ENCODE data around the gene CLEC4D.
A peak's percentile ranks its signal among the peaks of the same experiment; 100 is the strongest.
"Not testable (repeated sequence)": the region's sequence is repeated elsewhere in the genome, so short reads cannot be mapped to it uniquely, and the experiment has no call there.

The CLEC4D gene

GRCh38 chr12:8482571-8483061 lies 30.7 kb upstream of the CLEC4D start:
- Mint-ChIP-seq H3K4me1 (no peaks in the 10 kb centered on the region), H3K36me3 (ENCODE audit: low read depth) (no peaks in the 10 kb centered on the region), H3K4me3 (no peak overlapping the region), H3K27ac (no peak overlapping the region), H3K27me3 (ENCODE audit: low read depth) (peaks cover 5% of the 10 kb centered on the region), H3K9me3 (peaks cover 3% of the 10 kb centered on the region)
- TF ChIP-seq CTCF (IDR thresholded peaks at IDR 0.05; ENCODE audit: unreplicated experiment in 3 of 3), result no peak

GRCh38 chr12:8483079-8483478 lies 30.2 kb upstream of the CLEC4D start:
- Mint-ChIP-seq H3K9me3 (peaks cover 3% of the 10 kb centered on the region), H3K36me3 (ENCODE audit: low read depth) (no peaks in the 10 kb centered on the region), H3K4me3 (no peak overlapping the region), H3K27me3 (ENCODE audit: low read depth) (peaks cover 5% of the 10 kb centered on the region), H3K4me1 (no peaks in the 10 kb centered on the region), H3K27ac (no peak overlapping the region)
- no peak for TF ChIP-seq CTCF (IDR thresholded peaks at IDR 0.05; ENCODE audit: unreplicated experiment in 3 of 3)

GRCh38 chr12:8491646-8492530 lies 21.4 kb upstream of the CLEC4D start:
- H3K4me1 Mint-ChIP-seq, result no peaks in the 10 kb centered on the region

GRCh38 chr12:8493084-8493483 lies 20.2 kb upstream of the CLEC4D start:
- H3K4me3 Mint-ChIP-seq, result no peak overlapping the region
- no peak for TF ChIP-seq CTCF (IDR thresholded peaks at IDR 0.05; ENCODE audit: unreplicated experiment in 3 of 3)
- H3K4me1 Mint-ChIP-seq, result no peaks in the 10 kb centered on the region
- no peaks in the 10 kb centered on the region for H3K27me3 Mint-ChIP-seq (ENCODE audit: low read depth)
- no peaks in the 10 kb centered on the region for H3K36me3 Mint-ChIP-seq (ENCODE audit: low read depth)
- no peak overlapping the region for H3K27ac Mint-ChIP-seq
- no peaks in the 10 kb centered on the region for H3K9me3 Mint-ChIP-seq

More at GRCh38 chr12:8491646-8492530, 21.4 kb upstream of the CLEC4D start:
- H3K36me3 Mint-ChIP-seq (ENCODE audit: low read depth), result no peaks in the 10 kb centered on the region
- TF ChIP-seq CTCF (IDR thresholded peaks at IDR 0.05; ENCODE audit: unreplicated experiment in 3 of 3), result no peak
- no peak overlapping the region for H3K4me3 Mint-ChIP-seq
- H3K27ac Mint-ChIP-seq, result no peak overlapping the region
- no peaks in the 10 kb centered on the region for H3K27me3 Mint-ChIP-seq (ENCODE audit: low read depth)
- H3K9me3 Mint-ChIP-seq, result peaks cover 3% of the 10 kb centered on the region

GRCh38 chr12:8495671-8496070 lies 17.6 kb upstream of the CLEC4D start:
- H3K27me3 Mint-ChIP-seq (ENCODE audit: low read depth); H3K36me3 Mint-ChIP-seq (ENCODE audit: low read depth); H3K27ac Mint-ChIP-seq; H3K9me3 Mint-ChIP-seq; H3K4me1 Mint-ChIP-seq; H3K4me3 Mint-ChIP-seq: not testable (repeated sequence)

- not testable (repeated sequence) for H3K4me1 Mint-ChIP-seq; H3K27ac Mint-ChIP-seq; H3K27me3 Mint-ChIP-seq (ENCODE audit: low read depth); H3K36me3 Mint-ChIP-seq (ENCODE audit: low read depth); H3K4me3 Mint-ChIP-seq; H3K9me3 Mint-ChIP-seq
Measured at GRCh38 chr12:8496074-8496473, 17.2 kb upstream of the CLEC4D start.

GRCh38 chr12:8499616-8500015 lies 13.7 kb upstream of the CLEC4D start:
- no peaks in the 10 kb centered on the region for H3K4me1 Mint-ChIP-seq
- no peak overlapping the region for H3K27ac Mint-ChIP-seq
- no peaks in the 10 kb centered on the region for H3K36me3 Mint-ChIP-seq (ENCODE audit: low read depth)
- no peaks in the 10 kb centered on the region for H3K9me3 Mint-ChIP-seq
- H3K27me3 Mint-ChIP-seq (ENCODE audit: low read depth), result no peaks in the 10 kb centered on the region
- H3K4me3 Mint-ChIP-seq, result no peak overlapping the region
- TF ChIP-seq CTCF (IDR thresholded peaks at IDR 0.05; ENCODE audit: unreplicated experiment in 3 of 3), result peak in 1 of 3 experiments; percentile 18
